Left lung (tissue), 10 donors: ENCODE data around the gene FUOM. TPM values are rescaled to one million over a fixed set of nuclear protein-coding genes. Genes with fewer than 3 reads are reported as not detected.
A peak's percentile ranks its signal among the peaks of the same experiment; 100 is the strongest.

Experiments used
- ATAC-seq: fragments of 200-7000 bp; cut with Tn5 transposase; one replicate; pipeline ENCODE4 v1.9.1; 2020; ENCODE audit warnings: moderate library complexity
- DNase-seq, 4 donors: peaks; one replicate each; pipeline ENCODE4 v3.0.0-alpha.2; 2013 to 2020
- H3K27ac ChIP-seq, 2 donors: fragments of 200-600 bp; sonication (generic) in 1 of 2; one replicate each; pipeline versions ENCODE4 v1.5.0 to v1.8.0; 2020 to 2021
- H3K27me3 ChIP-seq, 2 donors: fragments of 200-600 bp; sonication (generic) in 1 of 2; one replicate each; pipeline versions ENCODE4 v1.5.0 to v1.8.0; 2020 to 2021
- H3K36me3 ChIP-seq, 2 donors: fragments of 200-600 bp; sonication (generic) in 1 of 2; one replicate each; pipeline versions ENCODE4 v1.5.0 to v1.8.0; 2020 to 2021
- H3K4me1 ChIP-seq, 2 donors: fragments of 200-600 bp; one replicate each; pipeline ENCODE4 v1.8.0; 2021
- H3K4me3 ChIP-seq, 2 donors: fragments of 200-600 bp; sonication (generic) in 1 of 2; one replicate each; pipeline versions ENCODE4 v1.5.0 to v1.8.0; 2020 to 2021; ENCODE audit warnings: mild to moderate bottlenecking in 1 of 2
- H3K9me3 ChIP-seq, 2 donors: fragments of 200-600 bp; sonication (generic) in 1 of 2; one replicate each; pipeline versions ENCODE4 v1.5.0 to v1.8.0; 2020 to 2021
- intact Hi-C, 2 donors: fragments of 100-400 bp; cut with DNase I; formaldehyde crosslinking; loops; one replicate each; pipeline versions ENCODE4 v1.11.2 to v1.14.2; 2022
- microRNA-seq, 2 donors: library from miRNA; unstranded; fragments of <30 nt; microRNA quantifications; one replicate each; pipeline ENCODE4, GENCODE V29; 2019
- polyA plus RNA-seq, 6 donors: library from polyadenylated mRNA; unstranded; fragments of 120-200 nt; gene quantifications; one replicate each; pipeline ENCODE4 v1.2.1, GENCODE V29; 2013; ENCODE audit not compliant: insufficient read length in 6 of 6
- total RNA-seq, 2 donors: library from RNA; stranded (reverse); fragmentation: NEBNext Ultra II Directional; extraction: Animal tissue kit (Norgen Biotek cat#: 25700); gene quantifications; one replicate each; pipeline ENCODE4 v1.2.1, GENCODE V29; 2021
- TF ChIP-seq, protein P1 (sequence below), 2 donors: fragments of 200-600 bp; sonication (generic) in 1 of 2; IDR thresholded peaks; one replicate each; pipeline versions ENCODE4 v1.5.0 to v1.8.0; 2021; ENCODE audit warnings: antibody characterized with exemption in 2 of 2
- donor health status: DM: no; HTN: yes; CAD: no.
- donor health status: DM: no; HTN: no; CAD: no.

FUOM gene
- total and polyA plus RNA-seq, 8 donors = 6.2 to 24.1 (median 9.4) TPM

DNA sequence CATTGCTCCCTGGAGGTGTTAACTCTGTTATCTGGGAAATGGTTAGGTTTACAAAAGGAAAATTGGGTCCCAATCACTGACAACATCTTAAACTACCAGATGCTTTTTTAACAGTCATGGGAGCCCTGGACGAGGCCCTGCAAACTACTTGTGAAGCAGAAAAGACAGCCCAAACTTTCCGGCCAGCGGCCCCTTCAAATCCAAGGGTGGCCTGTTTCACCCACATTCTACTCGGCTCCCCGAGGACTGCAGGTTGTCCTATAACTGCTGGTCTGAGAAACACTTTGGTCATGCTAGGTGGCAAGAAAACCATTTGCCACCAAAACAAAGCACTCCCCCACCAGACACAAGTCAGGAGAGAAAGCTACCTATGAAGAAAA, 51.7 kb downstream of the FUOM start:
- DNase-seq (peak in 1 of 4 donors; percentile 31), ATAC-seq (no peak)
- TF ChIP-seq, protein P1, sequence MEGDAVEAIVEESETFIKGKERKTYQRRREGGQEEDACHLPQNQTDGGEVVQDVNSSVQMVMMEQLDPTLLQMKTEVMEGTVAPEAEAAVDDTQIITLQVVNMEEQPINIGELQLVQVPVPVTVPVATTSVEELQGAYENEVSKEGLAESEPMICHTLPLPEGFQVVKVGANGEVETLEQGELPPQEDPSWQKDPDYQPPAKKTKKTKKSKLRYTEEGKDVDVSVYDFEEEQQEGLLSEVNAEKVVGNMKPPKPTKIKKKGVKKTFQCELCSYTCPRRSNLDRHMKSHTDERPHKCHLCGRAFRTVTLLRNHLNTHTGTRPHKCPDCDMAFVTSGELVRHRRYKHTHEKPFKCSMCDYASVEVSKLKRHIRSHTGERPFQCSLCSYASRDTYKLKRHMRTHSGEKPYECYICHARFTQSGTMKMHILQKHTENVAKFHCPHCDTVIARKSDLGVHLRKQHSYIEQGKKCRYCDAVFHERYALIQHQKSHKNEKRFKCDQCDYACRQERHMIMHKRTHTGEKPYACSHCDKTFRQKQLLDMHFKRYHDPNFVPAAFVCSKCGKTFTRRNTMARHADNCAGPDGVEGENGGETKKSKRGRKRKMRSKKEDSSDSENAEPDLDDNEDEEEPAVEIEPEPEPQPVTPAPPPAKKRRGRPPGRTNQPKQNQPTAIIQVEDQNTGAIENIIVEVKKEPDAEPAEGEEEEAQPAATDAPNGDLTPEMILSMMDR (IDR thresholded peaks at IDR 0.05) = no peak
- intact Hi-C loops = no loop called here
- Histone ChIP-seq H3K4me1 (peaks cover 18 to 42% of the 10 kb centered on the region in 2 donors), H3K27me3 (no peaks in the 10 kb centered on the region), H3K36me3 (peaks cover 0 to 28% of the 10 kb centered on the region in 2 donors), H3K4me3 (no peak overlapping the region), H3K9me3 (no peaks in the 10 kb centered on the region), H3K27ac (peak overlapping the region; percentile 64 to 79)

Small RNA genes within 50 kb of the gene (microRNA-seq; reads per million reads assigned to microRNA genes)
- gene MIR3944 = 0.50 to 1.2 reads per million in 2 donors

Other genes starting within 250 kb of the FUOM start
- 10 to 100 TPM in 1 of 2 donors, 1 to 10 TPM in 1; 8.4 to 10.4 TPM for gene KNDC1, start 197.8 kb downstream of the FUOM start, total RNA-seq
- gene KNDC1, start 197.8 kb downstream of the FUOM start, polyA plus RNA-seq = 1 to 10 TPM; 2.5 to 4.6 (median 3.8) TPM
- not detected for gene UTF1, start 127.8 kb downstream of the FUOM start, total RNA-seq
- gene UTF1, start 127.8 kb downstream of the FUOM start, polyA plus RNA-seq = not detected
- gene VENTX, start 120.2 kb downstream of the FUOM start, total RNA-seq = 1 to 10 TPM; 1.3 to 4.1 TPM
- gene VENTX, start 120.2 kb downstream of the FUOM start, polyA plus RNA-seq = under 1 TPM; 0.14 to 0.51 (median 0.23) TPM
- 10 to 100 TPM; 16.2 to 45.3 TPM for gene ADAM8, start 81.2 kb downstream of the FUOM start, total RNA-seq
- 1 to 10 TPM; 1.9 to 4.4 (median 2.9) TPM for gene ADAM8, start 81.2 kb downstream of the FUOM start, polyA plus RNA-seq
- gene TUBGCP2, start 49.1 kb downstream of the FUOM start, total RNA-seq = 10 to 100 TPM; 47.2 to 62.3 TPM
- 10 to 100 TPM; 44.2 to 60.7 (median 52.1) TPM for gene TUBGCP2, start 49.1 kb downstream of the FUOM start, polyA plus RNA-seq
- 10 to 100 TPM; 34.3 to 48.5 TPM for gene ZNF511, start 49.1 kb downstream of the FUOM start, total RNA-seq
- gene ZNF511, start 49.1 kb downstream of the FUOM start, polyA plus RNA-seq = 10 to 100 TPM; 38.2 to 47.8 (median 42.3) TPM
- not detected for gene CALY, start 21.1 kb downstream of the FUOM start, total RNA-seq
- under 1 TPM in 3 of 6 donors, not detected in 3; 0.22 to 0.55 (median 0.27) TPM for gene CALY, start 21.1 kb downstream of the FUOM start, polyA plus RNA-seq
- gene PRAP1, start 10.6 kb downstream of the FUOM start, total RNA-seq = not detected
- under 1 TPM in 4 of 6 donors, not detected in 2; 0.31 to 0.66 (median 0.39) TPM for gene PRAP1, start 10.6 kb downstream of the FUOM start, polyA plus RNA-seq
- gene ECHS1, start 15.3 kb upstream of the FUOM start, total RNA-seq = 10 to 100 TPM; 71.0 to 85.9 TPM
- 10 to 100 TPM; 72.7 to 87.1 (median 76.7) TPM for gene ECHS1, start 15.3 kb upstream of the FUOM start, polyA plus RNA-seq
- gene PAOX, start 21.2 kb upstream of the FUOM start, total RNA-seq = 1 to 10 TPM; 5.7 to 7.1 TPM
- 1 to 10 TPM; 5.1 to 7.9 (median 6.5) TPM for gene PAOX, start 21.2 kb upstream of the FUOM start, polyA plus RNA-seq
- 10 to 100 TPM; 31.5 to 46.5 TPM for gene MTG1, start 36.1 kb upstream of the FUOM start, total RNA-seq
- gene MTG1, start 36.1 kb upstream of the FUOM start, polyA plus RNA-seq = 10 to 100 TPM; 52.3 to 75.1 (median 61.6) TPM
- under 1 TPM in 1 of 2 donors, not detected in 1; 0.52 TPM for gene SPRN, start 66.6 kb upstream of the FUOM start, total RNA-seq
- gene SPRN, start 66.6 kb upstream of the FUOM start, polyA plus RNA-seq = 1 to 10 TPM; 2.8 to 6.4 (median 3.6) TPM
- 1 to 10 TPM; 1.2 to 1.7 TPM for gene SCART1, start 95.9 kb upstream of the FUOM start, total RNA-seq
- 1 to 10 TPM; 1.8 to 3.3 (median 2.7) TPM for gene SCART1, start 95.9 kb upstream of the FUOM start, polyA plus RNA-seq
- gene CYP2E1, start 169.3 kb upstream of the FUOM start, total RNA-seq = 1 to 10 TPM in 1 of 2 donors, under 1 TPM in 1; 0.68 to 2.2 TPM
- 1 to 10 TPM; 1.5 to 3.2 (median 1.9) TPM for gene CYP2E1, start 169.3 kb upstream of the FUOM start, polyA plus RNA-seq
- under 1 TPM; 0.47 to 0.90 TPM for gene SYCE1, start 207.6 kb upstream of the FUOM start, total RNA-seq
- gene SYCE1, start 207.6 kb upstream of the FUOM start, polyA plus RNA-seq = under 1 TPM in 3 of 6 donors, not detected in 3; 0.10 to 0.21 (median 0.18) TPM